GM18508 (cell line): ENCODE measurements around the gene MPO.

Experiments
- ATAC-seq: cut with Tn5 transposase; IDR thresholded peaks from one replicate; pipeline ENCODE4 v1.9.1; 2021; ENCODE audit warnings: moderate number of reproducible peaks; ENCODE audit not compliant: insufficient read depth, unreplicated experiment

The MPO gene

DNA sequence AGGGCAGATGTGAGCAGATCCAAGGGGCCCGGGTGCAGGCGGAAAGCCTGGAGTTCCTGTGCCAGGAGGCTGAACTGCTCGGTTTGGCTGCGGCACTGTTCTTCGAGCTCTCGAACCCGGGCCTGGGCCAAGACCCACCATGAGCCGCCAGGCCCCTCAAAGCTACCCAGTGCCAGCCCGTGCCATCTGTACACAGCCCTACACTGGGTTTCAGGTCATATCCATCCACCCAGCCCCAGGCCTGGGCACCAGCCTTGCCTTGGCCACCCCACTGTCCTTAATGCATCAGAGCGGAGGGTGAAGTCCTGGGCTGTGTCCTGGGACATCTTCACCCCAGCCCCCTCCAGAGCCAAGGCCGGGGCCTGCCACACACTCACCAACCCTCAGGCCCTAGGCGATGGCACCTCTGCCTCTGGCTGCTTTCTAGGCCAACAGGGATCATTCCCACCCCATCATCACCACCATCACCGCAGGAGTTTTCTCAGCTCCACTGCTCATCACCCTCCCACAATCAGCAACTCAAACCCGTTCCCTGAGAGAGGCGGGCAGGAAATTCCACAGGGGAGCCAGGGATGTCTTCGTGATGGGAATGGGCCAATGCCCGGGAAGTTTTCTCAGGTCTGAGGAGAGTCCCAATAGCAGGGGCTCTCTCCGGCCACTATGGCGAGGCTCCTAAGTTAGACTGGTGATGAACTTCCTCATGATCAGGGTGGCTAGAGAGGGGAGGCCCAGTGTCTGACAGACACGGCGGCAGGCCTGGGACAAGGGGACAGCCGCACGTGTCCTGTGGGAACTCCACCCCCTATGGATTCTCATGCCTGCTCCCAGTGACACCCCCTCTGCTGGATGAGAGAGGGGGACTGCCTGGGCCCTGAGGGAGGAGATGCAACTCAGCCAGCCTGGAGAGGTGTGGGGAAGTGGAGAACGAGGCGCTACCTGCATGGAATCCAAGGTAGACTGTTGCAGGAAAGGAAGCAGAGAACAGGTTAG lies 38.7 kb upstream of the MPO start:
- ATAC-seq, result no peak

DNA sequence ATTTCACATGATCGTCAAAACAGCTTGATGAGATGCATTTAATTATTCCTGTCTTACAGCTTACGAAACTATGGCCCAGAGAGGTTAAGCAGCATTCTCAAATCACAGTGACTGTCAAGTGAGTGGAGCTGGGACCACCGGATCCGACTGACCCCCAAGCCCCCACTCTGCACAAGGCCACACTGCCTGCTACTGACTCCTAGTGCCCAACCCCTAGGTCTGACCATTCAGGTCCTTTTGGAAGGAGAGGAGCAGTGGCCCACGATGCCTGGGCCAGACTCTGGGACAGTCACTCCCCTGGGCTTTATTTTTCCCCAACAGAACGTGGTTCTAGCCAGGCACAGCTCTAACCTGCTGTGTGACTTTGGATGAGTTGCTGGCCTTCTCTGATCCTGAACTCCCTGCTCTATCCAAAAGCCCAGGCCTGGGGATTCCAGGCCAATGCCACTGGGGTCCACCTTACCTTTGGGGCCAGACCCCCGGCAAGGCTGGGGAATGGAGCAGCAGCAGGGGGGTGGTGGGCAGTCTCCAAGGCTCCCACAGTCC lies 38.0 kb upstream of the MPO start:
- ATAC-seq, result no peak

DNA sequence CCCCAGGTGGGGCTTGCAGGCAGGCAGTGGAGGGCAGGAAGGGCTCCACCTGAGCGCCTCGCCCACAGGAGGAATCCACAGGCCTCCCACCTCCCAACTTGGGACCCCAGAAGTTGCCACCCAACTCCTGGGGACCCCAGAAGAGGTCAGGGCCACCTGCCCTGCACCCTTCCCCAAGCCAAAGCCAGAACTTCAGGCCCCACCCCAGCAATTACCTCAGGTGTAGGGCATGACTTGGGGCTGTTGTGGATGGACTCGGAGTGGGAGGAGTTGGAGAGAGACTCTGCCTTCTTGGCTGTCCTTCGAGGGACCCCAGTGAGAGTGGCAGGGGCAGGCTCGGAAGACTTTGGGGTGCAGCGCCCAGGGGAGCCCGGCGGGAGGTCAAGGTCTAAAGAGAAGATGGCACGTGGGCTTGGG lies 37.3 kb upstream of the MPO start:
- ATAC-seq, result no peak

DNA sequence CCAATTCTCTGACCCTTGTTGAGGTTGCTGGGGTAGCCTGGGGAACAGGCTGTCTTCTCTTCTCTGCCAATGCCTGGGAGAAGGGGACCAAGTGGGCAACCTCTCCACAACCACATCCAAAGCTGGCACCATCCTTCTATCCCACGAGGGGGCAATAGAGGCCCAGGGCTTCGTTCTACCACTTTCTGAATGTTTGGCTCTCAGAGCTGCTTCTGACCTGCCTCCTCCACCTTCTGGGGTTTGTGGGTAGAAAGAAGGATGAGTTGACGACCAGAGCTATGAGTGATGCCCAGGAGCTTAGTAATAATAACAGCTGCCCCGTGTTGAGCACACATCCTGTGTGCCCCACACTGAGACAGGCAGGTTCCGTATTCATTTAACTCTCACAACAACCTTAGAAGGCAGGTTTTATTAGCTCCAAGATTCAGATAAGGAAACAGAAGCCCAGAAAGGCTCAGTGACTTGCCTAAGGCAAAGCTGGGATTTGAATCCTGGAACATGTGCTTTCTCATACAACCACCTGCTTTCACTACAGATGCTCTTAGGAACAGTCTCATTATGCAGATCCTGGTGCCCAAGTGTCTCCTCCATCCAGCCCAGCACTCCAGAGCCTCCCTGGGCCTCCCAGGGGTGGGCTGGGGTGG lies 36.8 kb upstream of the MPO start:
- ATAC-seq, result no peak

DNA sequence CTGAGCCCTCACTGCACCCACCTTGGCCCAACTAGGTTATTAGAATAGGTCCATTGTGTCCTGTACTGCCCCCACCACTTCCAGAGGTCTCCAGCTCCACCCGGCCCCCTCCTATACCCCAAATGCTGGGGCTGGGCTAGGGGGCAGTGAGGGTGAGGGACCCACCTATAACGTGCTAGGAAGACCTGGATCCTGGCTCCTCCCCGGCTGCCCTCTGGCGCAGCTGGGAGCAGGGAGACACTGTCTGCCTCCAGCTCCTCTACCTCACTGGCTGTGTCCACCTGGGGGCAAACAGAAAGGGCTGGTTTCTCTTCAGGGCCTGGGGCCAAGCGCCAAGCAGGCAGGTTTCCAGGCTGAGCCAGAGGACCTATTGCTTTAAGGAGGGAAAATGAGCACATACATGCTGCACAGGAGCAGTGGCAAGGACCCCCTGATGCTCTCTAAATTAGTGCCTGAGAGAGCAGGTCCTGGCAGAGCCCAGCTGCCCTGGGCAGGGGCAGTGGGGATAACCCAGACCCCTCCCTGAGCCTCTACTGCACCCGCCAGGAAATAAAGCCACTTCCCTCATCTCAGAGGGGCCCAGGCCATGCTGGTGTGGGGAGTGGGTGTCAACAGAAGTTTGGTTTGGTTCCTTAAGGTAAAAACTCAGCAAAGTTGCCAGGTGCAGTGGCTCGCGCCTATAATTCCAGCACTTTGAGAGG lies 35.7 kb upstream of the MPO start:
- ATAC-seq, result no peak

DNA sequence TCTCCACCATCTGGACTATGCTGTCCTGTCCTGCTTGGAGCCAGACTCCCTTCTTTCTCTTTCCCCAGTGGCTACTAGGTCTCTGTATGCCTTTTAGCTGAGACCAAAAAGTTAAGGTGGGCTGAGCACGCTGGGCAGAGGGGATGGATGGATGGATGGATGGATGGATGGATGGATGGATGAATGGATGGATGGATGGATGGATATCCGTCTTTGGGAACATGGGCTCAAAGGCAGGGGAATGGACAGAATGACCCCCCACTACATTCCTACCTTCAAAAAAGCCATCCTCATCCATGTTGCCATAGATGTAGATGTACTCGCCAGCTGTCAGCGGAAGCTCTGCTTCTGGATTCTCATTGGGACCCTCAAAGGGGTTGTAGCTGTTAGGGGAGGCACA lies 35.0 kb upstream of the MPO start:
- no peak for ATAC-seq

DNA sequence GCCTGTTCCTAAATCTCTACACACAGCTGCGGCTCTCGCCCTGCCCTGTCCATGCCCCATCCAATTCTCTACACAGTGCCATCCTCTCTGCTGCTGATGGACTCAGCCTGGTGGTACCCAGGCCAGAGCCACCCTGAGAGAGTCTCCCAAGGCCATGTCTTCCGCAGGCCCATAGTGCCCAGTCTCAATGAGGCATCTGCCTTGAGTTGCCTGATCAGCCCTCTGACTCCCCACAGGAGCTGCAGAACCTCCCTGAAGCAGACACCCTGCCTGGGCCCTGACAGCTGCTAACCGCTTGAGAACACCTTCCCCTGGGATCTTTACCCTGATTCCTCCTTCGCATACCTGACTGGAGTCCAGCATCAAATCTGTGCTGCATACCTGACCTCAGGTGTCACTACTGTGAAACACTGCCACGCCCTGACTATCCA lies 34.6 kb upstream of the MPO start:
- no peak for ATAC-seq

DNA sequence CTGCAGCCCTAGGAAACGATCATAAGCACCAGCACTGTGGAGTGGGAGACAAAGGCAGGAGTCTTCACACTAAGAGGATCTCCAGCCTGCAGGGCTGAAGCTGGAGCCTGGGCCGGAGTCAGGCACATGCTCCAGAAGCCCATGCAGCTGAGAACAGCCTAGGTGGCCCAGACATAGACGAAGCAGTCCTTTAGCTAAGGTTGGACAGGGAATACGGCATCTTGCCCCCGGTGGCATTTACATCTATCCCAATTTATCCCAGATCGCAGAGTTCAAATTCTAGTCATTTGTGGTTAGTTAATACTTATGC lies 33.9 kb upstream of the MPO start:
- ATAC-seq, result no peak

DNA sequence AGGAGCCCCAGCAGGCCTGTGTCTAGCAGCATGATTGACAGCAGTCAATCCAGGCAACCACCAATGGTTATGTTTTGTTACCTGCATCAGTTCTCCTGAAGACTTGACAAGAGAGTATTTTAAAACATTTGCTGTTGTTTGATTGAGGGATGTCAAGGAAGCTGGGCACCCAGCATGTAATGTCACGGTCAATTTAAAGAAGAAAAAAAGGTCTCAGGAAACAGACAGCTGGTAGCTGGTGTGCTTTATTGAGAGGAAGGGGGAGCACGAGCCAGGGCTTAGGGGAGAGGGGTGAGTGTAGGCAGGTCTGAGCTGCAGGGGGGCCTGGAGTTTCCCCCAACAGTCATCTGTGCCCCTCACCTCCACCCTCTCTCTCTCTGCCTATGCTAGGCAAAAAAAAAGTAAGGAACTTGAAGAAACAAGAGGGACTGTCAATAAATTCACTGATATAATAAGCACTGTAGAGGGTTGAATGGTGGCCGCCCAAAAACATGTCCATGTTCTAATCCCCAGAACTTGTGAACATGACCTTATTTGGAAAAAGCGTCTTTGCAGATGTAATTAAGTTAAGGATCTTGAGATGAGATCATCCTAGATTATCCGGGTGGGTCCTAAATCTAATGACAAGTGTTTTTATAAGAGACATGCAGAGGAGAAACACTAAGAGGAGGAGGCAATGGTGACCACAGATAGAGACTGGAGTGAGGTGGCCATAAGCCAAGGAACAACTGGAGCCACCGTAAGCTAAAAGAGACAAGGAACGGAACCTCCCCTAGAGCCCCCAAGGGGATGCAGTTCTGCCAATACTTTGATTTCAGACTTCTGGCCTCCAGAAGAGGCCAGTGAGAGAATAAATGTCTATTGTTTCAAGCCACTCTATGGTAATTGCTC lies 33.3 kb upstream of the MPO start:
- ATAC-seq, result no peak

DNA sequence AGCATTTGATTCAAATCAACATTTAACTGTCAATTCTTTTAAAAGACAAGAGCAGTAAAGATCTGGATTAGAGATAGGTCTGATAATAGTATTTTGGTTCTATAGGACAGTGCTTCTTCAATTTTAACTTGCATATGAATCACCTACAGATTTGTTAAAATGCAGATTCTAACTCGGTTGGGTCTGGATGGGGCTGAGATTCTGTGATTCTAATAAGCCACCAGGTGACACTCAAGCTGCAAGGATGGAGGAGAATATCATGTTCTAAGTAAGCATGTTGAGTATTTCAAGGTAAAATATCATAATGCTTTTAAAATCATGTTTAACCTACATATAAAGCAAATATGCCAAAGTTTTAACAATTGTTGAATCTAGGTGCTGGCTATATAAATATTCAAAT lies 32.1 kb upstream of the MPO start:
- ATAC-seq, result no peak

DNA sequence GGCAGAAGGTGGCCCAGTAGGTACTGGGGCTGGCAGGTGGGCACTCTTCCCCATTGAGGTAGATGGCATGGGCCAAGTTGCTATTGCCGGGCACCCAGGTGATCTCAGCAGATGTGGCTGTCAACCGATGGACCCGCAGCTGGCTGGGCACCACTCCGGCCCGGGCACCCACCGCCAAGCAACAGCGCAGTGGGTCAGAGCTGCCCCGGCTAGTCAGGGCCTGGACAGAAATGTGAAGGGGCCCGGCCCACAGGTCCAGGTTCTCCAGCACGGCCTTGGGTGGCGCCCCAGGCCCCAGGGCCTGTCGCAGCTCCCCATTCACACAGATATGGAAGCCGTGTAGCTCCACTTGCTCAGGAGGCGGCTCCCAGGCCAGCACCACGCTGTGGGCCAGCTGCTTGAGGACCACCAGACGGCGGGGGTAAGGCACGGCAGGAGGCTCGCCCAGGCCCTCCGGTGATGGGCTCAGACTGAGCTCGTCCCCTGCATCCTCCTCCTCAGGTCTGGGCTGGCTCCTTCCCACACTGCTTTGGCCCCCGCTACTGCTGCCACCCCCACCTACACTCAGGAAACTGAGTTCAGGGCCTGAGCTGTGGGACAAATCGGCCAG lies 31.4 kb upstream of the MPO start:
- no peak for ATAC-seq

DNA sequence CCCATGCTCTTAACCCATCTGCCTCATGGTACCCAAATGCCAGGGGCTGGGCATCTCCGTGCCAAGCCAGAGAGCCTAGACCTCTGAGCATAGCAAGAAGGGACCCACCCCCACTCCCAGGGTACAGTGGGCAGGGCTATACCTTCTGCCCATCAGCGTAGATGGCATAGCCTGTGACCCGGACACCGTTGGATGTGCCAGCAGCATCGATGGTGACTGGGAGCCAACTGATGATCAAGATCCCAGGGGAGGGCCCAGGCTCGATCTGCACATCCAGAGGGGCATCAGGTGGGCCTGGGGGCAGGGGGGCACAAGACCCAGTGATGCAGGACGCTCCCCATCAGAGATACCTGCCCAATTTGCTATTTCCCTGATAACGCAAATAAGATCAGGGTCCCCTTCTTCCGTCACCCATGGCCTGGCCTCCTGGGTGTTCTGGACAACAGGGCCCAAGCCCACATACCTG lies 30.7 kb upstream of the MPO start:
- no peak for ATAC-seq

DNA sequence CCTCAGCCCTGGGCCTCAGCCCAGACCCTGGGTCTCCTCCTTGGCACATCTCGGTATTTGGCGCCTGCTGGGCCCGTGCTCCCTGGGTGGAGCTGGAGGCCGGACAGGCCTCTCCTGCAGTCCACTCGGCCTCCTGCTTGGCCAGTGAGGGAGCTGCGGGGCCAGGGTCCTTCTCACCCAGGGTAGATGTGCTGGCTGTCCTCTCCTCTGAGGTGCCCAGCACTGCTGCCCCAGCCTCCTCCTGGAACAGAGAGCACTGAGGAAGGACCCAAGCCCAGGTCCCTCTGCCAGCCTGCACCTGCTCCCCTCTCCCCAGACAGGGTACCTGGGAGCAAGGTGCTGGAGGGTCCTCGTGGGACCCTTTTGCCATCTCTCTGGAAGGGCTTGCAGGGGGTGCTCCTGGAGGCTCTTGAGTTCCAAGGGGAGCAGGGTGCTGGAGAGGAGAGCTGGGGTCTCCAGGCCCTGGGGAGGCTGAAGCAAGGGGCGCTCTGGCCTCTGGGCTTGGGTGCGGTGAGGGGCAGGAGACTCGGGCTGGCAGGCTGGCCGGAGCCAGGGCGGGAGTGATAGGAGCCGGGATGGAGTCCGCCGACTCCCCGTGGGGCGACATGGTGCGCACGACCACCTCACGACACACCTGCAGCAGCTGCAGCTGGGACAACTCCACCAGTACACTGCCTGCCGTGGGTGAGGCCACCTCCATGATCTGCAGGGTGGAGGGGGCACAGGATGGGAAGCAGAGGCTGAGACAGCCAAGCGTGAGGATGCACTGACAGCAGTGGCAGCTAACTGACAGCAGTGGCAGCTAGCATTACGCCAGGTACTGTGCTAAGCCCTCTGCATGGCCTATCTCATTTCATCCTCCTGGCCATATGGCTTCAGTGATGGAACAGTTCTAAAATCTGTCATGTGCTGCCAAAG lies 30.0 kb upstream of the MPO start:
- no peak for ATAC-seq

DNA sequence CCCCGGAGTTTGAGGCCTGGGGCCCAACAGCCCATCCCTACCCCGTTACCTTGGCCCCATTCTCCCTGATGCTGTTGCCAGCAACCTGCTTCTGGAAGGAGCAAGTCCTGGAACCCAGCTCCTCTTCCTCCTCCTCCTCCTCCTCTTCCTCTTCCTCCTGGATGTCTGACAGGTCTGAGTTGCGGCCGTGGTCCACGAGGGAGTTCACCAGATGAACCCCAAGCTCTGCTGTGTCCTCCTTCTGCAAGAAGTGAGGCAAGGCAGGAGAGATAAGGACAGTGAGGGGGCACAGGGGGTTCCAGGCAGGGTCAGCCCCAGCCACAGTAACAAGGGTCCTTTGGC lies 29.2 kb upstream of the MPO start:
- ATAC-seq, result no peak

DNA sequence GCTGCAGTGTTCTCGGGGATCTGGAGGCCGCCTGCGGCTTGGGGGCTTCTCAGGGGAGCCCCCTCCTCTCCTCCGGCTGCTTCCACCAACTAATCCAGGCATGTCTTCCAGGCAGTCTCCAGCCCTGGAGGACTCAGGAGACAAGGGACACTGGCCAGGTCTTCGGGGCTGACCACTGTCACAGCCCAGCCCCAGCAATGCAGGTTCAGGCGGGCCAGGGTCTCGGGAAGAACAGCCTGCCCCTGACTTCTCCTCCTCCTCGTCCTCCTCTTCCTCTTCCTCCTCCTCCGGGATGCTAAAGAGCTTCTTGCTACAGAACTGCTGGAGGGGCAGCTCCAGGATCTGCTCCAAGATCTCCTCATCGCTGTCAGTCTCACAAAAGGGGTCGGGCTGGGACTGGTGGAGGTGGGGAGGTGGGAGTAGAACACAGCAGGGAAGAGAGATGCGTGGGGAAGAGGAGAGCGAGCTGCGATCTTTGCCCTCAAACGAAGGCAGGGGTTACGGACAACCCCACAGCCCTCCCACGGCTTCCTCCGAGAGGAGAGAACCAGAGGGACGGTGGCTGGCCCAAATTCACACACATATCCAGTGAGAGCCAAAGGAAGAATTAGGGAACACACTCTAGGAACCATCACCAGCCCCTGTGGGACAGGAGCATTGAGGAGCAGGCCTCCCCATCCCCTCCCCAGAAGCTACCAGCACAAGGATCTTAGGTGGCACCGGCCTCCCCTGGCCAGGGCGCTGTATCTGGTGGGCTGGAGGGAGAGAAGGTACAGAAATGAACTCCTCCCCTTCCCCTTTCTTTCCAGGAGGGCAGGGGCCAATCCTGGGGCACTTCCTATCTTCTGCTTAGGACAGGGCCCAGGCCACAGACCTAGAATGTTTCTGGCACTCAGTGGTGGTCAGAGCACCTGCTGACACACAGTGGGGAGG lies 28.5 kb upstream of the MPO start:
- ATAC-seq, result no peak

DNA sequence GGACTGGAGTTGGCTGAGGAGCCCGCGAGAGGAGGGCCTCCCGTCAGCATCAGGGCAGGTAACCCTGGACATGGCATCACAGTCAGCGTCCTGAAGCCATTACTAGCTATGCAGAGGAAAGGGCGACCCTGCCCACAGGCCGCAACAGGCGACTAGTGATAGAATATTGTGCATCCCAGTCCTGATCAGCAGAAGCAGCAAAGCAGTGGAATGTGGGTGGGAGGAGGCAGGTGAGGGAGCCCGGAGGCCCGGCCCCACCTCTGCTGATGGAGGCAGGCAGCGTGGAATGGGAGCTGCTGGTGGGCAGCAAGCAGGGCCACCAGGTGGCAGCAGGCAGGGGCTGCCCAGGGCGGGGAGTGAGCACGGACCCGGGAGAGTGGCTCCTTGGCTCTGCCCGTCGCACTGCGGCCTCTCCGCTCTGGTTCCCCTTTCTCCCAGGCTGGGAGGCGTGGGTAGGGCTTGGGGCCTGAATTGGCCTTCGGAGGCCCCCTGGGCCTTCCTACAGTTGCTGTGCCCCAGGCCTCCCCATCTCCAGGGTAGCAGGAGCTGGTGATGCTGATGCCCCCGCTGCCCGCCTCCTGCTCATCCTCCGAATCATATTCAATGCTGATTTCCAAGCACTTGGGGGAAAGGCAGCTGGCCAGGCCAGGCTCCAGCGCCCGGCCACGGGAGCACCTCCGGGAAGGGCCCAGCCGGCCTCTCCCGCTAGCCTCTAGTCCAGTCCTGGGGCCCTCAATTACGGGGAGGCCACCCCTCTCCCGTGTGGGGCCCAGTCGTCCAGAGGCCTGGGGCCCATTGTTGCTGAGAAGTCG lies 27.6 kb upstream of the MPO start:
- ATAC-seq, result no peak
